NCI-H345 treated with DMSO at 0.1 percent for 48 hours (cell line): ENCODE measurements around the gene EXOC3L4.

Experiments
- DNase-seq: peaks from one replicate; lab custom pipeline; 2025; ENCODE audit not compliant: unreplicated experiment; lab: John Stamatoyannopoulos, UW

Gene EXOC3L4

DNA sequence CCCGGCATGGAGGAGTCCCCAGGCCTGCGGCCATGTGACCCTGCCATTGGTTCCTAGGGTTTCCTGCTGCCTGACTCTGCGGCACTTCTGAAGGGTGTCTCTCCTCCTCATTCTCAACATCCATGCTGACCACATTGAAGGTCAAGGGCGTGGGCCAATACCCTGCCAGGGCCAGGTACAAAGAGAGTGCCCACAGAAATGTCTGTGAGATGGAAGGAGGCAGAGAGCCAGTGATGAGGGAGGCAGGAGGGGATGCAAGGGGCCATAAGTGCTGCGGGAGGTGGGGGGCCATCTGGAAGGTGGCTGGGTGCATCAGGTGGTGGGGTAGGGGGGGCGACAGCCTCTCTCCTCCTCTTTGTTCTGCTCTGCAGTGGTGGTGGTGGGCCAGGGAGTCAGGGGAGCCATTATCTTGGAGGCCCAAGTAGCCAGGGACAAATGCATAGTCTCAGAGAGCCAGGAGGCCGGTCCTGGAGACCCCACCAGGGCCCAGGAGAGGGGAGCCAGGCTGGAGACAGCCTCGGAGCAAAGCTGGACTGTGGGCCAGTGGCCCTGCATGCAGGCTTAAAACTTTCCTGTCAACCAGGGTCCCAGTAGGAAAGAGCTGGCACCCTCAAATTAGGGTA lies 24.2 kb upstream of the EXOC3L4 start:
- DNase-seq, result no peak

DNA sequence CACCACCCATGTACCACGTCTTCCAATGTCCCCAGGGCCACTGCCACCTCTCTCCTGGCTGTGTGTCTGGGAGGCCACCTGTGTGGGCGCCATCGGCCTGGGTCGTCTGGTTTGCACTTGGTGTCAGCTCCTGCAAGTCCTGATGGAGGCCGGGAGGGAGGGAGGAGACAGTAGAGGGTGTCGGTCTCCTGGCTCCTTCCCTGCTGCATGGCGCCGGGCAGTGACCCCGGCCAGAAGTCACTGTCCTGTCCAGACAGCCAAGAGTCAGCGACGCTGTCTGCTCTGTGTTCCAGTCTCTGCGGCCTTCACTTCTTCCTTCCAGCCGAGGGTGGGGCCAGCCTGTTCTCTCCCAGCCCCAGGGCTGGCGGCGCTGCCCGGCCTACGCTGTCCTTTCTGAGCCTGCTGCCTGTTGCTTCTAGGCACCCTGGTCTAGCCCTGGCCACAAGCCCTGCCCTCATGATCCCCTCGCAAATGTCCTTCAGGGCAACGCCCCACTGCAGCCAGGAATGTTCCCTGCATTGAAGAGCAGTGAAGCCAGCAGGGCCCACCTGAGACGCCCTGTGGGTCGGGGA lies 23.5 kb upstream of the EXOC3L4 start:
- DNase-seq, result no peak

DNA sequence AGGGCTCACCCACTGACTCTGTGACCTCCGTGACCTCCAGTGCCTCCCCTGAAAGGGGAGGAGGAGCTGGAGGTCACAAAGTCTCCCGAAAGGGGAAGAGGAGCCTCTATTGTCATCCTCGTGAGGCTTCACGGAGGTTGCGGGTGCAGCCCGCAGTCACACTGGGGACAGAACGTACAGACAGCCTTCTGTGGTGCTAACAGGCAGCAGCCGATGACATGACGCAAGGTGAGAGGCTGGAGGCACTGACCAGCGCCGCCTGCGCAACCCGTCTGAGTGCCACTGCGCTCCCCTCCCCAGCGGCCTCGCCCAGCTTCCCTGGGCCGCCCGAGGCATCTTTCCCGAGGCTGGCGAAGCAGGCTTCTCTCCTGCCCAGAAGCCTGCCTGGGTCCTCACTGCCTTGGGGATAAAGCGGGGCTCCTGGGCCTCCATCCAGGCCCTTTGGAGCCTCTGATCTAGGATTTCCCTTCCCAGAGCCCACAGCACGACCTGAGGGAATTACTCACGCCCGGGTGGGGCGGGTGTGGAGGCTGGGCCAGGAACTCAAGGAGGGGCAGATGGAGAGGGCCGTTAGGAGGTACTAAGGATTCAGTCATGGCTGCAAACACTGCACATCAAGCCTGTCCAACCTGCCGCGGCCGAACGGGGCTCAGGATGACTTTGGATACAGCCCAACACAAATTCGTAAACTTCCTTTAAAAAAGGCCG lies 22.8 kb upstream of the EXOC3L4 start:
- no peak for DNase-seq

GRCh38 chr14:103072595-103073366 lies 21.7 kb upstream of the EXOC3L4 start:
- DNase-seq, result no peak

DNA sequence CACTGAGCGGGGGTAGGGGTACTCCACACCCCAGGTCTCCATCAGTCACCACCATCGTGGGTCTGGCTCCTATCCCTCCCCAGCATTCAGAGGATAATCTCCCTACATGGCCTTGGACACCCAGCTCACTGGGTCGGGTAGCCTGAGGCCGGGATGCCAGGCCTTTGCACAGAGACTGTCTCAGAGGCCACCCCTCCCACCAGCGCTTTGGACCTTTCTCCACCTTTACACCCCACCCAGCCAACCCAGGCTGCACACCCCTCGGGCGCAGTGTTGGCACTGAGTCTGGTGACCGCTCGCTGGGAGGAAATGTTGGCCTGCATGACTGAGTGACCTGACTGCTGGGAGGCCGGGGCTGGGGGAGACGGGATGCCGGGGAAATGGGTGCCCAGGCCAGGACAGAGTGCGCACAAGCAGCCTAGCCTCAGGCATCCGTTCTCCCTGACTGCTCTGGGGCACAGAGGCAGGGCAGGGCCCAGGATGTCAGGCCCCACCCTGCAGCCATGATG lies 21.1 kb upstream of the EXOC3L4 start:
- no peak for DNase-seq

DNA sequence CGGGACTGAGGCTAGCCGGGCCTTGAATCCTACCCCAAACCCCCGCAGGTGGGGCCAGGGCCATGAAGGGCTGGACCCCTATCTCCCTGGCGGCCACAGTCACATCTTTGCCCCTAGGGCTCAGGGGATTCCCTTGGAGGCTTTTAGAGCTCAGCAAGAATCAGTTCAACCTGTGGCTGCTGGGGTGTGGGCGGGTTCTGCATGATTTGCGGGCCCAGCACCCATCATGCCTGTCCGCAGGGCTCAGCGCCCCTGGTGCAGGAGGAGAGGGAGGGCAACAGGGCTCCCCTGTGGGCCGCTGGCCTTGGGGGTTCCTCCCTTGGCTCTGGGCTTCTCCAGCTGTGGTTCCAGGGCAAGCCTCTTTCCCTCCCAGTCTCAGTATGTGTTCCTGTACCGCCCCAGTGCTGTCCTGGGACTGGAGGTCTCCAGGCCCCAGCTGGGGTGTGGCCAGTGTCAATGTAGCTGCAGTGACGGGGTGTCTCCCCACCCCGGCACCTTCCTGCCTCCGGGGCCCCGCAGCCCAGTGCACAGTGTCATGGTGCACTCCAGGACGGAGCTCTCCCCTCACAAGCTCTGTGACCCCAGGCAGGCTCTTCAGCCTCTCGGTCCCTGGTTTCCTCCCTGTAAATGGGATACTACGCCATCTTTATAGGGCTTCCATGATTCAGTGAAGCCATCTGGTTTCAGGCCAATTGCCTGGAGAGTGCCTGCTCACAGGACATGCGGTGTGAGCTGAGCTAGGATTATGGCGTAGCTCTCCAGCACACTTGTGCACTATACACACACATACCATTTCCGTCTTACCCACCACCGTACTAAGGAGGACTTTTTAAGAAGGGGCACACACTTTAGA lies 20.4 kb upstream of the EXOC3L4 start:
- no peak for DNase-seq

DNA sequence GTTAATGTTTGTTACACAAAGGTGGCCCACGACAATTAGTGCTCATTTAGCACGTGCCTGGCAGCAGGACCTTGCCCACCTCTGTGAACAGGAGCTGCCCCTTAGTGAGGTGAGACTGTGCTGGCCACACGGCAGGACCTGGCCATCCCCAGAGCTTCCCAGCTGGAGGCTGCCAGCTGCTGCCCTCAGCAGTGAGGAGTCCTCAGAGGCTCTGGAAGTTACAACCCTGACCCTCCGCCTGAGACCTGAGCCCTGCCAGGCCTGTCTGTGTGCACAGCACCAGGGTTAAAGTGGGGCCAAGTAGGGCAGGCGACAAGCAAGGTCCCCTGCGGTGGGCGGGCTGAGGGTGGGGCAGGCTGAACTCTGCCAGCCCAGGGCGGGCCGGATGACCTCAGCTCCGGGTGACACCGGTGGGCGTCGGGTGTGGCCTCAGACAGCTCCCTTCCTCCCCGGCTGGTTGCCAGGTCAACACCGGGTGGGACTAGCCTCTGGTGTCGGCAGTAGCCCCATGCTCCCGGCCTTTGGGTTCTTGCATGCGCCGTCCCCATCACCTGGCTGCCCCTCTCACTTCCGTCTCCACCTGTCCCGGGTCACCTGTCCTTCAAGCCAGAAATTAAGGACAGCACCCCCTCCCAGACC lies 19.7 kb upstream of the EXOC3L4 start:
- DNase-seq, result no peak

DNA sequence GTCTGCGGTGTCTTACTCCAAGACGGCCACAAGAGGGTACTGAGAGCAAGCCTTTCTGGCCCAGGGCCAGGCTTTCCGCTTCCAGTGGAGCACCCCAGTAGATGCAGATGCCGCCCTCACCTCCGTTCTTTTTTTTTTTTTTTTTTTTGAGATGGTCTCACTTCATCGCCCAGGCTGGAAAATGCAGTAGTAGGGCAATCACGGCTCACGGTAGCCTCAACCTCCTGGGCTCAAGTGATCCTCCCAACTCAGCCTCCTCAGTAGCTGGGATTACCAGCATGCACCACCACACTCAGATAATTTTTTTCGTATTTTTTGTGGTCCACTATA lies 16.1 kb upstream of the EXOC3L4 start:
- peak; percentile 67 for DNase-seq

DNA sequence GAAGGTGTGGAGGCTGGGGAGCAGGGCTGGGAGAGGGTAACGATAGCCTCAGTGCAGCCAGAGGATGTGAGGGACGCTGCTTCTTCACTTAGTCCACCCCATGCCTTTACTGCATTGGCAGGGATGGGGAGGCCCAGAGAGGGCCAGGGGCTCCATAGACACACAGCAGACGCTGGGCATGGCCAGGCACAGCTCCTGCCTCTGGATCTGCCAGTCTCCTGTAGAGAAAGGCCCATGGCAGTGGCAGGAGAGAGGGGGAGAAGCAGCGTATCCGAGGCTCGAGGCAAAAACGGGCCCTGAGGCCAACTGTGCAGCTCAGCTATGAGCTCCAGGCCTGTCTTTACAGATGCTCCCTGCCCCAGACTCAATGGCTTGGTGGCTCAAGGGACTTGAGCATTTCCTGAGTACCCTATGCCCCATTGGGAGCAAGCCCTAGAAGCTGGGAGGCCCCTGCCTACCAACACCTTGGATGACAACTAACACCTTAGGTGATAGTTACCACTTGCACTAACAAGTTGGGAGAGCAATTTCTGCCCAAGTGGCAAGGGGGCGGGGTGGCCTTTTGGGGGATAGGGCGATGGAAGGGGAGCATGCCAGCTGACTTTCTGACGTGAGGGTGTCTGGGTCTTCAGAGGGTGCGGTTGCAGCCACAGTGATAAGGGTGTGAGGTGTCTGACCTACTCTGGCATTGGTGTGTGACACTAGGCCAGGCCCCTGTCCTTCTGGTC lies 15.5 kb upstream of the EXOC3L4 start:
- DNase-seq, result no peak

DNA sequence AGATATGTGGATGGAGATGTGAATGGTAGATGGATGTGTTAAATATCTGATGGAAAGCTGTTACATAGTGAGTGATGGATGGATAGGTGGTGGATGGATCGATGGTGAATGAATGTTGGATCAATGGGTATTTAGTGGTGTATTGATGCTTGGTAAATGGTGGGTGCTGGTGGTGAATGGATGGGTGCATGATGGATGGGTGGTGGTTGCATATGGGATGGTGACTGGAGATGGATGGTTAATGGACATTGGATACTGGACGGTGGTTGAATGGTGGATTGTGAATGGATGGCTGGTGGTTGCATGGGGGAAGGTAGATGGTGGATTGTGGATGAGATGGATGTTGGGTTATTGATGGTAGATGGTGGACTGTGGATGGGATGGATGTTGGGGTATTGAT lies 12.6 kb upstream of the EXOC3L4 start:
- no peak for DNase-seq

GRCh38 chr14:103084021-103084919 lies 10.3 kb upstream of the EXOC3L4 start, which contains the start of gene LBHD2:
Gene LBHD2, plus strand, starts transcription at chr14:103084210. Its CDS starts 1,803 bp downstream, at chr14:103086013.
- no peak for DNase-seq

DNA sequence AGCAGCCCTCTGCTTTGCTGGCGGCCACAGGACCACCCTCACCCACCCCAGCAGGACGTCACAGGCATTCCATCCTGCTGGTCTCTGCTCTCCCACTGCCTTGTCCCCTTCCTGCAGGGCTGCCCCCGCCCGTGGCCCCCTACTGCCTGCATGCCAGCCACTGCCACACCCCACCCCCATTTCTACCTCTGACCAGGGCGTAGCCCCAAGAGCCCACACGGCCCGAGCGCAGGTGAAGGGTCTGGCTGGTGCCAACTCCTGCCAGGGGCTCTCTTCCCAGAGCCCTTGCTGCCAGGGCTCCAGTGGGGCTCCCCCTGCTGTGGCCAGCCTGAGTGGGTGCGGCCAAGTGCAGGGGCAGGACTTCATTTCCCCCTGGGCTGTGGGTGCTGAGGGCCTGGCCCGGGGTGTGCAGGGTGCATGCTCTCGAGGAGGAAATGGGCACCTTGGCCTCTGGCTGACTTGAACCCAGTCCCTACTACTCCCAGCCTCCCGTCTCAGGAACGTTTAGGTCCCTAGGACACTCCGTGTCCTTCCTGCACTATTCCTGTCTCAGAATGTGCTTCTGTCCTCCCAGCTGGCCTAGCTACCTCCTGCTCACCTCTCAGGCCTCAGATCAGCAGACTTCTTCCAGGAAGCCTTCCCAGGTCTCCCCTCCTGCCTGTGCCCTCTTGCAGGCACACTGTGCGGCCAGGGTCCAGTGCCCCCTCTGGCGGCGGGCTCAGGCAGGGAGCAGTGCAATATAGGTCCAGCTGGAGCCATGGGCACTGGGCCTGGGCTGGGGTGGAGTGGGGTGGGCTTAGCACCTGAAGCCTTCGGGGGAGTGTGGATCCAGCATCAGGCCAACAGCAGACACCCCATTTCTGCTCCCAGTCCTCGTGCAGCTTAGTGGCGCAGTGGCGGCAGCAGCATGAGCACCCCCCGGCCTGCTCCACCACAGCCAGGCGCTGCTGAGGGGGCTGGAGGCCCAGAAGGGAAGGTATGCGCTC lies 9.1 kb upstream of the EXOC3L4 start:
- no peak for DNase-seq

GRCh38 chr14:103086771-103087342 lies 7.7 kb upstream of the EXOC3L4 start:
- DNase-seq, result no peak

DNA sequence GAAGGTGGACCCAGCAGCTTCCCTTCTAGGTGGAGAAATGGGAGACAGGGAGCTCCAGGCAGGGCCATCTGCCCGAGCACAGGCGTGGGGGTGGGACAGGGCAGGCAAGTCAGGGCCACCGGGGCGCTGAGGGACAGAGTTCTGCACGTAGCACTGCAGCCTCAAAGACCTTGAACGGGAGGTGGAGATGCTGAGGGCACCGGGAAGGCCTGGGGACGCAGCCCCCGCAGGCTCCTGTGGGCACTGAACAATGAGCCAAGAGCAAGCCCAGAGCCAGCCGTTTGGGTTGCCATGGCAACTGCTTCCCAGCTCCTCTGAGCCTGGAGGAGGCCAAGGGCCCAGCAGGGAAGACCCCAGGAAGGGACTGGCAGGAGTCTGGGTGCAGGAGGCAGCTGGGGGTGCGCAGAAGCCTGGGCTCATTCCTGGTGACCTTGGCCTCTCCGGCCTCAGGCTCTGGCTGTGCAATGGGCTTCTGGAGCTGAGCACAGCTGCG lies 7.1 kb upstream of the EXOC3L4 start:
- DNase-seq, result no peak

GRCh38 chr14:103088921-103089320 lies 5.6 kb upstream of the EXOC3L4 start:
- no peak for DNase-seq

DNA sequence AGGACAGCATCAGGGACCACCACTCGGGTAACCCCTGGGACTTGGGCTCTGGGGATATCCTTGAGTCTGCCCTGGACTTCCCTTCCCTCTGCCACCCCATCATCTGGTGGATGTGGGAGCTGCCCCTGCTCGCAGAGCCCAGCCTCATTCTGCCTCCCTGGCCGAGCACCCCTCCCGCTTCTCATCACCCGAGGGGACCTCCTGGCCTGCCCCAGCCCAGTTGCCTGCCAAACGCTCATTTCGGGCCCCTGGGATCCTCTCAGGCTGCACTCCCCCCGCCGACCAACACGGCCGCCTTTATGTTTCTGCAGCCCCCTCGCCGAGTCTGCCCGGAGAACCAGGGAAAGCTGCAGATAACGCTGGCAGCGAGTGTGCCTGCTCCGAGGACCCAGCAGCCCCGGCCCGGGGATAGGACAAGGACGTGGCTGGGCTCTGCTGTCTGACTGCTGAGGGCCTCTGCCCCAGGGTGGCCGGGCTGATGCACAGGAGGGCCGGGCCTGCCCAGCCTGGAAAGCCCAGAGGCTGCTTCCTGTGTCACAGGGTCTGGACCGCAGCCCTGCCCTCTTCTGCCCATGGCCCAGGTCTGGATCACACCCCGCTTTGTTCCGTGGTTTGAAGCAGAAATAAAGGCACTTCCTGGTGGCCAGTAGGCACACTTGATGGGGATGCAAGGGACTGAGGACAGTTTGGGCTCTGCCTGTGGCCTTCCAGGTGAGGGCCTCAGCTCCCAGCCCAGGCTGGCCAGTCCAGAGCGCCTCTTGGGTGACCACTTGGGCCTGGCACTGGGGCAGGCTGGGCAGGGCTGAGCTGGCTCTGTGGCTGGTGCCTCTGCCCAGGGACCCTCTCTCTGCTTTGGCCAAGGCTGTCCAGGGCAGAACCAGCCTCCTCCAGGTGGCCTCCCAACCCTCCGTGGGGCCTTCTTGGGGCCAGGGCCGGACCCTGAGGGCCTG lies 4.9 kb upstream of the EXOC3L4 start:
- DNase-seq, result no peak
